HepG2 (cell line): ENCODE data around the gene RALB. TPM values are rescaled to one million over a fixed set of nuclear protein-coding genes. Genes with fewer than 3 reads are reported as not detected.

Source experiments
- CTCF ChIP-seq: sonication (generic); formaldehyde crosslinking; IDR thresholded peaks from 2 replicates; pipeline ENCODE4 v1.5.0; 2020; ENCODE audit warnings: mild to moderate bottlenecking, missing genetic modification reagents, moderate library complexity
- FOXA1 ChIP-seq, 2 experiments: fragments of 450-650 bp in 1 of 2; sonication (generic) in 1 of 2; formaldehyde crosslinking in 1 of 2; IDR thresholded peaks; 2 replicates each; pipeline versions ENCODE4 v1.4.0 to v1.6.1; 2016 to 2020; ENCODE audit warnings: missing genetic modification reagents in 1 of 2
- GTF3A ChIP-seq: sonication (generic); formaldehyde crosslinking; conservative IDR thresholded peaks from 2 replicates; pipeline ENCODE4 v1.4.0; 2020; ENCODE audit warnings: mild to moderate bottlenecking, missing genetic modification reagents
- SRSF9 ChIP-seq: fragments of 200-400 bp; formaldehyde crosslinking; IDR thresholded peaks from 2 replicates; pipeline ENCODE4 v1.6.1; 2018; ENCODE audit warnings: borderline replicate concordance, mild to moderate bottlenecking, low read depth, low read length; ENCODE audit not compliant: insufficient read depth, poor library complexity, severe bottlenecking
- STAG1 ChIP-seq: sonication (generic); formaldehyde crosslinking; IDR thresholded peaks from 2 replicates; pipeline ENCODE4 v1.4.0; 2020; ENCODE audit warnings: missing genetic modification reagents
- TEAD3 ChIP-seq: optimal IDR thresholded peaks from 2 replicates; pipeline ENCODE3; 2016; ENCODE audit warnings: borderline replicate concordance
- TMF1 ChIP-seq: sonication (generic); formaldehyde crosslinking; IDR thresholded peaks from 2 replicates; pipeline ENCODE4 v1.8.1; 2022; ENCODE audit warnings: low read depth, missing genetic modification reagents
- TOE1 ChIP-seq: sonication (generic); formaldehyde crosslinking; IDR thresholded peaks from 2 replicates; pipeline ENCODE4 v1.4.0; 2020; ENCODE audit warnings: mild to moderate bottlenecking, missing genetic modification reagents
- ZBTB37 ChIP-seq: sonication (generic); formaldehyde crosslinking; IDR thresholded peaks from 2 replicates; pipeline ENCODE4 v1.4.0; 2020; ENCODE audit warnings: mild to moderate bottlenecking, missing genetic modification reagents
- ZFP36L2 ChIP-seq: sonication (generic); formaldehyde crosslinking; IDR thresholded peaks from 2 replicates; pipeline ENCODE4 v1.4.0; 2020; ENCODE audit warnings: missing genetic modification reagents
- ZNF101 ChIP-seq: sonication (generic); formaldehyde crosslinking; IDR thresholded peaks from 2 replicates; pipeline ENCODE4 v1.4.0; 2020; ENCODE audit warnings: mild to moderate bottlenecking, low read depth, missing genetic modification reagents, borderline replicate concordance
- ZNF18 ChIP-seq: sonication (generic); formaldehyde crosslinking; IDR thresholded peaks from 2 replicates; pipeline ENCODE4 v1.8.0; 2022; ENCODE audit warnings: mild to moderate bottlenecking, missing genetic modification reagents; ENCODE audit not compliant: insufficient replicate concordance
- polyA plus RNA-seq, 8 experiments: library from polyadenylated mRNA; depleted of rRNA in 3 of 8; stranded (reverse) in 7 of 8; unstranded in 1 of 8; fragments of >200 nt; fragmentation: Illumina TruSeq in 4 of 8; extraction: Trizol in 4 of 8; gene quantifications; 2 replicates each; pipeline versions ENCODE4 v1.2.1 to v1.2.3, GENCODE V29; 2011 to 2016; ENCODE audit warnings: low read depth in 4 of 8, missing spikeins in 1 of 8, mixed read lengths in 1 of 8; ENCODE audit not compliant: insufficient read depth in 1 of 8
- total RNA-seq, 5 experiments: library from RNA; depleted of rRNA; stranded (reverse); fragments of >200 nt; fragmentation: Illumina TruSeq; extraction: Trizol; gene quantifications; 2 replicates each; pipeline ENCODE4 v1.2.3, GENCODE V29; 2016; ENCODE audit warnings: low read depth in 1 of 5
- TF ChIP-seq, protein P1 (sequence below): sonication (generic); formaldehyde crosslinking; IDR thresholded peaks from 2 replicates; pipeline ENCODE4 v1.5.0; 2020; ENCODE audit warnings: missing genetic modification reagents
- TF ChIP-seq, protein P2 (sequence below): sonication (generic); formaldehyde crosslinking; IDR thresholded peaks from 2 replicates; pipeline ENCODE4 v1.4.0; 2020; ENCODE audit warnings: missing genetic modification reagents, borderline replicate concordance
- TF ChIP-seq, protein P3 (sequence below): IDR thresholded peaks from 2 replicates; pipeline ENCODE4 v1.6.1; 2016; ENCODE audit warnings: low read depth, borderline replicate concordance
- TF ChIP-seq, protein P4 (sequence below), 2 experiments: sonication (generic) in 1 of 2; formaldehyde crosslinking in 1 of 2; IDR thresholded peaks; 2 replicates each; pipeline versions ENCODE4 v1.4.0 to v1.6.1; 2018 to 2020; ENCODE audit warnings: missing genetic modification reagents in 2 of 2, borderline replicate concordance in 1 of 2, low read depth in 1 of 2, mild to moderate bottlenecking in 1 of 2, missing biosample characterization in 1 of 2

The RALB gene
- total and polyA plus RNA-seq, 2 of the 13 experiments (the other 11 are each of a cell fraction or from before 2014, with no cell fraction given): 37.8 to 43.2 TPM

GRCh38 chr2:120305296-120305695 is 52.6 kb downstream of the RALB start (continued):
- TF ChIP-seq SRSF9 (no peak), TMF1 (CRISPR knock-in tag) (no peak), TOE1 (CRISPR knock-in tag) (no peak), STAG1 (CRISPR knock-in tag) (peak; percentile 72), GTF3A (CRISPR knock-in tag) (no peak), TEAD3 (CRISPR knock-in tag) (peak; percentile 23), ZNF18 (CRISPR knock-in tag) (no peak), ZNF101 (CRISPR knock-in tag) (no peak), ZFP36L2 (no peak), CTCF (CRISPR knock-in tag) (peak; percentile 84), ZBTB37 (CRISPR knock-in tag) (0 out of 2 replicates have a peak, but pooled peaks have one; percentile 21), FOXA1 (IDR thresholded peaks at IDR 0.05) (no peak), FOXA1 (CRISPR knock-in tag; IDR thresholded peaks at IDR 0.05) (no peak)
- TF ChIP-seq, protein P1, sequence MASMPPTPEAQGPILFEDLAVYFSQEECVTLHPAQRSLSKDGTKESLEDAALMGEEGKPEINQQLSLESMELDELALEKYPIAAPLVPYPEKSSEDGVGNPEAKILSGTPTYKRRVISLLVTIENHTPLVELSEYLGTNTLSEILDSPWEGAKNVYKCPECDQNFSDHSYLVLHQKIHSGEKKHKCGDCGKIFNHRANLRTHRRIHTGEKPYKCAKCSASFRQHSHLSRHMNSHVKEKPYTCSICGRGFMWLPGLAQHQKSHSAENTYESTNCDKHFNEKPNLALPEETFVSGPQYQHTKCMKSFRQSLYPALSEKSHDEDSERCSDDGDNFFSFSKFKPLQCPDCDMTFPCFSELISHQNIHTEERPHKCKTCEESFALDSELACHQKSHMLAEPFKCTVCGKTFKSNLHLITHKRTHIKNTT: no peak
- TF ChIP-seq, protein P2, sequence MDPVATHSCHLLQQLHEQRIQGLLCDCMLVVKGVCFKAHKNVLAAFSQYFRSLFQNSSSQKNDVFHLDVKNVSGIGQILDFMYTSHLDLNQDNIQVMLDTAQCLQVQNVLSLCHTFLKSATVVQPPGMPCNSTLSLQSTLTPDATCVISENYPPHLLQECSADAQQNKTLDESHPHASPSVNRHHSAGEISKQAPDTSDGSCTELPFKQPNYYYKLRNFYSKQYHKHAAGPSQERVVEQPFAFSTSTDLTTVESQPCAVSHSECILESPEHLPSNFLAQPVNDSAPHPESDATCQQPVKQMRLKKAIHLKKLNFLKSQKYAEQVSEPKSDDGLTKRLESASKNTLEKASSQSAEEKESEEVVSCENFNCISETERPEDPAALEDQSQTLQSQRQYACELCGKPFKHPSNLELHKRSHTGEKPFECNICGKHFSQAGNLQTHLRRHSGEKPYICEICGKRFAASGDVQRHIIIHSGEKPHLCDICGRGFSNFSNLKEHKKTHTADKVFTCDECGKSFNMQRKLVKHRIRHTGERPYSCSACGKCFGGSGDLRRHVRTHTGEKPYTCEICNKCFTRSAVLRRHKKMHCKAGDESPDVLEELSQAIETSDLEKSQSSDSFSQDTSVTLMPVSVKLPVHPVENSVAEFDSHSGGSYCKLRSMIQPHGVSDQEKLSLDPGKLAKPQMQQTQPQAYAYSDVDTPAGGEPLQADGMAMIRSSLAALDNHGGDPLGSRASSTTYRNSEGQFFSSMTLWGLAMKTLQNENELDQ (CRISPR knock-in tag): no peak
- TF ChIP-seq, protein P3, sequence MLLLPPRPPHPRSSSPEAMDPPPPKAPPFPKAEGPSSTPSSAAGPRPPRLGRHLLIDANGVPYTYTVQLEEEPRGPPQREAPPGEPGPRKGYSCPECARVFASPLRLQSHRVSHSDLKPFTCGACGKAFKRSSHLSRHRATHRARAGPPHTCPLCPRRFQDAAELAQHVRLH: peak; percentile 16; the same call in 1 of the 2 replicates
- TF ChIP-seq, protein P4, sequence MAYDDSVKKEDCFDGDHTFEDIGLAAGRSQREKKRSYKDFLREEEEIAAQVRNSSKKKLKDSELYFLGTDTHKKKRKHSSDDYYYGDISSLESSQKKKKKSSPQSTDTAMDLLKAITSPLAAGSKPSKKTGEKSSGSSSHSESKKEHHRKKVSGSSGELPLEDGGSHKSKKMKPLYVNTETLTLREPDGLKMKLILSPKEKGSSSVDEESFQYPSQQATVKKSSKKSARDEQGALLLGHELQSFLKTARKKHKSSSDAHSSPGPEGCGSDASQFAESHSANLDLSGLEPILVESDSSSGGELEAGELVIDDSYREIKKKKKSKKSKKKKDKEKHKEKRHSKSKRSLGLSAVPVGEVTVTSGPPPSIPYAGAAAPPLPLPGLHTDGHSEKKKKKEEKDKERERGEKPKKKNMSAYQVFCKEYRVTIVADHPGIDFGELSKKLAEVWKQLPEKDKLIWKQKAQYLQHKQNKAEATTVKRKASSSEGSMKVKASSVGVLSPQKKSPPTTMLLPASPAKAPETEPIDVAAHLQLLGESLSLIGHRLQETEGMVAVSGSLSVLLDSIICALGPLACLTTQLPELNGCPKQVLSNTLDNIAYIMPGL (CRISPR knock-in tag; IDR thresholded peaks at IDR 0.05; ENCODE audit: borderline replicate concordance in 1 of 2, low read depth in 1 of 2): 0 out of 4 replicates have a peak, but pooled peaks of 1 of the 2 experiments have one; percentile 33
